K562 (cell line): ENCODE data around the gene FZD10. TPM values are rescaled to one million over a fixed set of nuclear protein-coding genes. Genes with fewer than 3 reads are reported as not detected.

ENCODE experiments used
- ATAC-seq: fragments of 200-7000 bp; cut with Tn5 transposase; 3 replicates; pipeline ENCODE4 v1.9.1; 2020; ENCODE audit warnings: moderate library complexity
- Bru-seq: library from RNA; stranded (reverse); fragments of 400-500 nt; gene quantifications from one replicate; lab custom pipeline; 2021; lab: Mats Ljungman, UMichigan
- BruChase-seq, 2 experiments: library from RNA; stranded (reverse); fragments of 400-500 nt; gene quantifications; one replicate each; lab custom pipeline; 2021; lab: Mats Ljungman, UMichigan
- BruUV-seq: library from RNA; stranded (reverse); fragments of 400-500 nt; replicated peaks from 2 replicates; lab custom pipeline; 2021; lab: Mats Ljungman, UMichigan
- CTCF ChIA-PET: fragments of 300-600 bp; formaldehyde crosslinking; extraction: SDS; loops from one replicate; lab custom pipeline; 2021; ENCODE audit warnings: low intra/inter-chr PET ratio; lab: Yijun Ruan, JAX
- POLR2A ChIA-PET: fragments of 300-600, 350-650 bp; sonication (Branson Sonifier 250); formaldehyde crosslinking; extraction: SDS; loops from one replicate; lab custom pipeline; 2021; ENCODE audit warnings: antibody characterized with exemption, inconsistent platforms; lab: Yijun Ruan, JAX
- DNase-seq, 4 experiments: peaks; one replicate each; pipeline versions ENCODE4 v3.0.0 to v3.0.0-alpha.2; 2011 to 2018; ENCODE audit warnings: low spot score in 3 of 4, mixed read lengths in 3 of 4; ENCODE audit errors: extremely low read depth in 1 of 4
- FAIRE-seq: peaks from 2 replicates; lab custom pipeline; 2011; peaks lifted over from hg19 to GRCh38; lab: Jason Lieb, UNC
- H2AFZ ChIP-seq: 2 replicates; pipeline ENCODE4 v1.6.0; 2011; ENCODE audit warnings: low read depth, low read length, control low read depth, inconsistent platforms
- H3K27ac ChIP-seq: fragments of 200-600 bp; 3 replicates; pipeline ENCODE4 v1.8.0; 2011; ENCODE audit warnings: low read depth, mild to moderate bottlenecking, control low read depth, inconsistent platforms, low read length, moderate library complexity, mixed read lengths; ENCODE audit errors: extremely low read depth
- H3K27me3 ChIP-seq, 2 experiments: fragments of 300-600 bp in 1 of 2; 2 replicates in 1 of 2; 3 replicates in 1 of 2; pipeline versions ENCODE4 v1.6.0 to v1.8.0; 2011; ENCODE audit warnings: inconsistent platforms in 2 of 2, low read length in 2 of 2, mild to moderate bottlenecking in 1 of 2, mixed read lengths in 1 of 2, moderate library complexity in 1 of 2; ENCODE audit not compliant: control insufficient read depth in 2 of 2, insufficient read depth in 2 of 2
- H3K36me3 ChIP-seq: fragments of 300-600 bp; 3 replicates; pipeline ENCODE4 v1.8.0; 2011; ENCODE audit warnings: mild to moderate bottlenecking, low read length, inconsistent platforms; ENCODE audit not compliant: control insufficient read depth, insufficient read depth
- H3K4me1 ChIP-seq, 2 experiments: fragments of 200-600 bp in 1 of 2; replicated peaks in 1 of 2; 2 replicates in 1 of 2; 3 replicates in 1 of 2; pipeline versions ENCODE4 v1.5.1 to v1.8.0; 2011; ENCODE audit warnings: inconsistent platforms in 2 of 2, low read length in 2 of 2, mild to moderate bottlenecking in 1 of 2, mixed read lengths in 1 of 2, moderate library complexity in 1 of 2; ENCODE audit not compliant: control insufficient read depth in 2 of 2, insufficient read depth in 2 of 2
- H3K4me2 ChIP-seq: 2 replicates; pipeline ENCODE4 v1.6.1; 2011; ENCODE audit warnings: low read length, control low read depth, inconsistent platforms, mixed read lengths; ENCODE audit not compliant: insufficient read depth
- H3K4me3 ChIP-seq: fragments of 200-600 bp; sonication (generic), shearing (Covaris generic); 2 replicates; pipeline ENCODE4 v1.5.1; 2016; ENCODE audit warnings: control low read depth, inconsistent platforms
- H3K79me2 ChIP-seq: fragments of 200-600 bp; 3 replicates; pipeline ENCODE4 v1.8.0; 2011; ENCODE audit warnings: low read length, inconsistent platforms; ENCODE audit not compliant: control insufficient read depth, insufficient read depth
- H3K9ac ChIP-seq, 2 experiments: 2 replicates each; pipeline versions ENCODE4 v1.6.0 to v1.6.1; 2011; ENCODE audit warnings: low read depth in 2 of 2, low read length in 2 of 2, control low read depth in 1 of 2, inconsistent platforms in 1 of 2, mild to moderate bottlenecking in 1 of 2, mixed read lengths in 1 of 2; ENCODE audit not compliant: insufficient read depth in 1 of 2
- H3K9me1 ChIP-seq: one replicate; pipeline ENCODE4 v1.6.0; 2011; ENCODE audit warnings: inconsistent platforms, mild to moderate bottlenecking, low read length, moderate library complexity; ENCODE audit not compliant: control insufficient read depth, insufficient read depth
- H3K9me3 ChIP-seq: replicated peaks from 2 replicates; pipeline ENCODE4 v1.5.1; 2011; ENCODE audit warnings: low read depth, low read length, inconsistent platforms; ENCODE audit not compliant: control insufficient read depth, insufficient read depth
- H4K20me1 ChIP-seq: replicated peaks from 2 replicates; pipeline ENCODE4 v1.6.1; 2011; ENCODE audit warnings: low read length, inconsistent platforms, mixed read lengths; ENCODE audit not compliant: control insufficient read depth, insufficient read depth
- PHB2 ChIP-seq: fragments of 450-650 bp; IDR thresholded peaks from 2 replicates; pipeline ENCODE4 v1.6.1; 2017; ENCODE audit warnings: low read depth
- ZNF217 ChIP-seq: sonication (generic); formaldehyde crosslinking; IDR thresholded peaks from 2 replicates; pipeline ENCODE4 v1.8.0; 2022; ENCODE audit warnings: mild to moderate bottlenecking, missing genetic modification reagents
- WGBS: fragments of 100-300 bp; shearing (Covaris generic); methylation state at CpG from one replicate; pipeline ENCODE4 v1.1.6; 2016; ENCODE audit warnings: low coverage, mixed read lengths; ENCODE audit not compliant: insufficient coverage; ENCODE audit errors: missing lambda C conversion rate; 5-methylcytosine and 5-hydroxymethylcytosine counted together
- in situ Hi-C: fragments of 300-500 bp; cut with MboI; formaldehyde crosslinking; loops from 4 replicates; pipeline ENCODE4 v1.15.0; 2018; ENCODE audit warnings: inconsistent platforms, mixed read lengths
- intact Hi-C: fragments of 100-400 bp; cut with micrococcal nuclease; formaldehyde crosslinking; loops from 2 replicates; pipeline ENCODE4 v1.14.2; 2022
- long read RNA-seq, 3 experiments: library from polyadenylated mRNA in 2 of 3; library from RNA in 1 of 3; unstranded in 2 of 3; stranded (forward) in 1 of 3; transcript quantifications; one replicate each; pipeline ENCODE4 v2.0.0, GENCODE V29; 2019 to 2022
- polyA minus RNA-seq, 3 experiments: library from RNA; depleted of rRNA, polyadenylated mRNA; stranded (reverse); fragments of >200 nt; gene quantifications; 2 replicates each; pipeline ENCODE4 v1.2.3, GENCODE V29; 2011
- polyA plus RNA-seq, 8 experiments: library from polyadenylated mRNA; depleted of rRNA in 4 of 8; stranded (reverse) in 5 of 8; unstranded in 3 of 8; fragments of >200 nt; fragmentation: Nextera tagmentation in 2 of 8; fragmentation: Illumina TruSeq in 1 of 8; extraction: Ambion mirVana in 2 of 8; extraction: Trizol in 1 of 8; gene quantifications; 2 replicates each; pipeline versions ENCODE4 v1.2.1 to v1.2.3, GENCODE V29; 2011 to 2014; ENCODE audit warnings: inconsistent platforms in 1 of 8, missing spikeins in 1 of 8
- total RNA-seq, 7 experiments: library from RNA; depleted of rRNA in 6 of 7; stranded (reverse); fragments of >200 nt in 6 of 7; fragmentation: Illumina TruSeq in 2 of 7; extraction: Trizol in 2 of 7; gene quantifications; 2 replicates each; pipeline versions ENCODE4 v1.2.1 to v1.2.3, GENCODE V29; 2011 to 2021; ENCODE audit warnings: low replicate concordance in 1 of 7

FZD10 gene, protein sequence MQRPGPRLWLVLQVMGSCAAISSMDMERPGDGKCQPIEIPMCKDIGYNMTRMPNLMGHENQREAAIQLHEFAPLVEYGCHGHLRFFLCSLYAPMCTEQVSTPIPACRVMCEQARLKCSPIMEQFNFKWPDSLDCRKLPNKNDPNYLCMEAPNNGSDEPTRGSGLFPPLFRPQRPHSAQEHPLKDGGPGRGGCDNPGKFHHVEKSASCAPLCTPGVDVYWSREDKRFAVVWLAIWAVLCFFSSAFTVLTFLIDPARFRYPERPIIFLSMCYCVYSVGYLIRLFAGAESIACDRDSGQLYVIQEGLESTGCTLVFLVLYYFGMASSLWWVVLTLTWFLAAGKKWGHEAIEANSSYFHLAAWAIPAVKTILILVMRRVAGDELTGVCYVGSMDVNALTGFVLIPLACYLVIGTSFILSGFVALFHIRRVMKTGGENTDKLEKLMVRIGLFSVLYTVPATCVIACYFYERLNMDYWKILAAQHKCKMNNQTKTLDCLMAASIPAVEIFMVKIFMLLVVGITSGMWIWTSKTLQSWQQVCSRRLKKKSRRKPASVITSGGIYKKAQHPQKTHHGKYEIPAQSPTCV
- total RNA-seq (2011; cell fraction: chromatin; rRNA removed; ENCODE audit: low replicate concordance), result not detected in 2 replicates
- total RNA-seq (2011; cell fraction: nucleolus; rRNA removed), result not detected in 2 replicates
- not detected in 2 replicates for total RNA-seq (2011; cell fraction: nucleoplasm; rRNA removed)
- total RNA-seq (2014; rRNA removed) (not detected in 2 replicates), total RNA-seq (2014; rRNA removed; fragmentation: Illumina TruSeq; extraction: Trizol) (not detected in 2 replicates), total RNA-seq (2015; rRNA removed; fragmentation: Illumina TruSeq; extraction: Trizol) (not detected in 2 replicates), total RNA-seq (2021) (not detected in 2 replicates), polyA plus RNA-seq (2011; rRNA removed) (not detected in 2 replicates), polyA plus RNA-seq (2014; fragmentation: Illumina TruSeq; extraction: Trizol) (not detected in 2 replicates), polyA plus RNA-seq (2014; fragmentation: Nextera tagmentation; extraction: Ambion mirVana) (not detected), polyA plus RNA-seq (2014; rRNA removed) (not detected in 2 replicates), polyA minus RNA-seq (2011; rRNA and poly(A)+ RNA removed) (not detected in 2 replicates), Bru-seq, nascent RNA (not detected), BruChase-seq, experiment 1, labeled RNA remaining after a 2-hour chase (not detected), BruChase-seq, experiment 2, labeled RNA remaining after a 6-hour chase (not detected)
- polyA plus RNA-seq (2011; cell fraction: cytosol; rRNA removed), result not detected in 2 replicates
- not detected in 2 replicates for polyA plus RNA-seq (2011; cell fraction: nucleus; rRNA removed)
- polyA plus RNA-seq (2012), result not detected in 2 replicates
- polyA minus RNA-seq (2011; cell fraction: cytosol; rRNA and poly(A)+ RNA removed), result 0.29 and 1.8 TPM in 2 replicates
- 0.13 TPM in 1 of 2 replicates, not detected in the other for polyA minus RNA-seq (2011; cell fraction: nucleus; rRNA and poly(A)+ RNA removed)
- long read RNA-seq, experiment 1, result 0 reads
- long read RNA-seq, experiment 2, result 0 reads
- long read RNA-seq, experiment 3, result 0 reads

DNA sequence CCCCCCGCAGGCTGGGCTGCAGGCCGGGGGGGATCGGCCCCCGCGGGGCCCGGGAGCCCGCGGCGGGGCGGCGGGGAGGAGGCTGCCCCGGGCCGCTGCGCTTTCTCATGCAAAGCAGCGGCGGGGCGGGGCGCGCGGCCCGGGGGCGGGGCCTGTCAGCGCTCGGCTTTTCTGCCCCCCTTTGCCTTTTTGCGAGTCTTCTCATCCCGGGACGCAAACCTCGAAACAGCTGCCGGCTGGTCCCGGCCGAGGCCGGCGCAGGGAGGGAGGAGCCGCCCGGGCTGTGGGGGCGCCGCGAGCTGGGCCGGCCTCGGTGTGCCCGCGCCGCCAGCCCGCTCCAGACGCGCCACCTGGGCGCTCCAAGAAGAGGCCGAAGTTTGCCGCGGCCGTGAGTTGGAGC lies at the start of gene FZD10:
Gene FZD10 (plus strand): TSS at position 198 of the 400 bp plus-strand sequence. CDS start 479 bp downstream, outside the sequence.
- H3K4me3 ChIP-seq, result no peak within 1 kb of the TSS
- CTCF ChIA-PET, result no interaction called here
- no peak within 1 kb of the TSS for H3K9ac ChIP-seq
- in situ Hi-C loops (no loop called here), intact Hi-C loops (no loop called here)
- H4K20me1 ChIP-seq, result no peaks in the 10 kb centered on the region
- H3K36me3 ChIP-seq, result no peaks in the 10 kb centered on the region
- peaks cover 0 to 7% of the 10 kb centered on the region in 2 experiments; a peak in 2 of 5 replicates for H3K4me1 ChIP-seq
- H3K9me3 ChIP-seq, result no peaks in the 10 kb centered on the region
- no peak for ATAC-seq
- no TSS peak for BruUV-seq
- H3K4me2 ChIP-seq, result no peak within 1 kb of the TSS
- POLR2A ChIA-PET, result no interaction called here
- no peak within 1 kb of the TSS for H2AFZ ChIP-seq
- no CpG with 5 or more reads among the region's 51 CpGs for WGBS
- no peaks in the 10 kb centered on the region for H3K9me1 ChIP-seq
- no peak for DNase-seq
- no peak within 1 kb of the TSS for H3K27ac ChIP-seq
- no peak for FAIRE-seq
- no peaks in the 10 kb centered on the region for H3K79me2 ChIP-seq
- no peak for TF ChIP-seq PHB2
- TF ChIP-seq ZNF217 (CRISPR knock-in tag), result no peak
- H3K27me3 ChIP-seq, result peaks cover 2 to 12% of the 10 kb centered on the region in 2 experiments; a peak in 4 of 5 replicates
